Right lobe of liver (tissue), 6 donors: ENCODE results near the gene FMNL2. TPM values are rescaled to one million over a fixed set of nuclear protein-coding genes. Genes with fewer than 3 reads are reported as not detected.

Experiments used
- ATAC-seq, 4 donors: fragments of 200-7000 bp; cut with Tn5 transposase; one replicate each; pipeline ENCODE4 v1.9.1; 2020; ENCODE audit warnings: mild to moderate bottlenecking in 4 of 4, moderate library complexity in 4 of 4
- DNase-seq, 3 donors: peaks; one replicate each; pipeline ENCODE4 v3.0.0-alpha.2; 2020
- H3K27ac ChIP-seq, 3 donors: fragments of 200-600 bp; one replicate each; pipeline ENCODE4 v1.8.0; 2022
- H3K27me3 ChIP-seq, 2 donors: fragments of 200-600 bp; one replicate each; pipeline ENCODE4 v1.8.0; 2022
- H3K36me3 ChIP-seq, 4 donors: fragments of 200-600 bp; sonication (generic) in 1 of 4; one replicate each; pipeline versions ENCODE4 v1.5.1 to v1.8.0; 2017 to 2022; ENCODE audit warnings: control low read depth in 1 of 4
- H3K4me1 ChIP-seq, 4 donors: fragments of 200-600 bp; sonication (generic) in 1 of 4; one replicate each; pipeline versions ENCODE4 v1.5.1 to v1.8.0; 2017 to 2022; ENCODE audit warnings: control low read depth in 1 of 4
- H3K4me3 ChIP-seq, 3 donors: fragments of 200-600 bp; one replicate each; pipeline ENCODE4 v1.8.0; 2022
- H3K9me3 ChIP-seq, 4 donors: fragments of 200-600 bp; sonication (generic) in 1 of 4; one replicate each; pipeline versions ENCODE4 v1.5.1 to v1.8.0; 2017 to 2022; ENCODE audit warnings: control low read depth in 1 of 4
- POLR2A ChIP-seq: fragments of 450-650 bp; IDR thresholded peaks from one replicate; pipeline ENCODE4 v1.6.1; 2017; ENCODE audit warnings: antibody characterized with exemption, mild to moderate bottlenecking
- WGBS: methylation state at CpG from one replicate; pipeline ENCODE4 v1.1.6; 2018; ENCODE audit warnings: low coverage, low lambda C conversion rate; ENCODE audit not compliant: insufficient coverage; ENCODE audit errors: missing lambda C conversion rate; 5-methylcytosine and 5-hydroxymethylcytosine counted together
- intact Hi-C, 2 donors: fragments of 100-400 bp; cut with DNase I; formaldehyde crosslinking; loops; one replicate each; pipeline versions ENCODE4 v1.11.2 to v1.14.1; 2022
- total RNA-seq, 6 experiments: library from RNA; depleted of rRNA in 2 of 6; stranded (reverse); fragments of >200 nt in 2 of 6; fragmentation: NEBNext Ultra II Directional in 3 of 6; extraction: Animal tissue kit (Norgen Biotek cat#: 25700) in 3 of 6; gene quantifications; one replicate each; pipeline versions ENCODE4 v1.1.0 to v1.2.4, GENCODE V29; 2016 to 2023
- TF ChIP-seq, protein P1 (sequence below), 4 donors: fragments of 200-600 bp in 3 of 4; fragments of 450-650 bp in 1 of 4; IDR thresholded peaks; one replicate each; pipeline versions ENCODE4 v1.5.1 to v1.8.0; 2016 to 2022; ENCODE audit warnings: antibody characterized with exemption in 4 of 4, mild to moderate bottlenecking in 2 of 4
- donor health status: DM: no; HTN: yes; CAD: no.
- donor health status: DM: no; HTN: no; CAD: no.
- donor health status: DM: no; HTN: no; CAD: no.
- donor health status: DM: no; HTN: yes; CAD: no.
- donor health status: DM: no; HTN: yes; CAD: no.

FMNL2 gene
- total RNA-seq, 6 experiments from 2014 or later: 3.5 to 12.1 (median 7.1) TPM

DNA sequence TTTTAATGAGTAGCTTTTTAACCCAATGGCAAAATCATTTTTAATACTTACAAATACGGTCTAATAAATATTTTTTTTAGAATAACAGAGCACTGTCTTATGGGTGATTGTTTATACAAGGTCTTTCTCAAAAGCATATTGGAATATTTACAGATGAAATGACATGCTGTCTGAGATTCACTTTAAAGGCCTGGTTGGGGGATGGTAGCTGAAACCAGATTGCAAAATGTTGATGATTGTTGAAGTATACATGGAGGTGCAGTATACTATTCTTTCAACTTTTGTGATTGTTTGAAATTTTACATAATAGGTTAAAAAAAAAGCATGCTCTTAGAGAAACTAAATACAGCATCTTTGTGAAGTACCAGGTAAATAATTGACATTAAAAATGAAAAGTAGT is 111.2 kb downstream of the FMNL2 start:
- Histone ChIP-seq H3K9me3 (no peaks in the 10 kb centered on the region), H3K4me3 (no peak overlapping the region), H3K36me3 (no peaks in the 10 kb centered on the region), H3K27me3 (no peaks in the 10 kb centered on the region), H3K4me1 (no peaks in the 10 kb centered on the region), H3K27ac (no peak overlapping the region)
- intact Hi-C loops: no loop called here
- ATAC-seq (no peak), DNase-seq (no peak)
- no peak for TF ChIP-seq POLR2A
- TF ChIP-seq, protein P1, sequence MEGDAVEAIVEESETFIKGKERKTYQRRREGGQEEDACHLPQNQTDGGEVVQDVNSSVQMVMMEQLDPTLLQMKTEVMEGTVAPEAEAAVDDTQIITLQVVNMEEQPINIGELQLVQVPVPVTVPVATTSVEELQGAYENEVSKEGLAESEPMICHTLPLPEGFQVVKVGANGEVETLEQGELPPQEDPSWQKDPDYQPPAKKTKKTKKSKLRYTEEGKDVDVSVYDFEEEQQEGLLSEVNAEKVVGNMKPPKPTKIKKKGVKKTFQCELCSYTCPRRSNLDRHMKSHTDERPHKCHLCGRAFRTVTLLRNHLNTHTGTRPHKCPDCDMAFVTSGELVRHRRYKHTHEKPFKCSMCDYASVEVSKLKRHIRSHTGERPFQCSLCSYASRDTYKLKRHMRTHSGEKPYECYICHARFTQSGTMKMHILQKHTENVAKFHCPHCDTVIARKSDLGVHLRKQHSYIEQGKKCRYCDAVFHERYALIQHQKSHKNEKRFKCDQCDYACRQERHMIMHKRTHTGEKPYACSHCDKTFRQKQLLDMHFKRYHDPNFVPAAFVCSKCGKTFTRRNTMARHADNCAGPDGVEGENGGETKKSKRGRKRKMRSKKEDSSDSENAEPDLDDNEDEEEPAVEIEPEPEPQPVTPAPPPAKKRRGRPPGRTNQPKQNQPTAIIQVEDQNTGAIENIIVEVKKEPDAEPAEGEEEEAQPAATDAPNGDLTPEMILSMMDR (IDR thresholded peaks at IDR 0.05): no peak
- 53% methylated on average over 1 of the region's 1 CpG for WGBS

DNA sequence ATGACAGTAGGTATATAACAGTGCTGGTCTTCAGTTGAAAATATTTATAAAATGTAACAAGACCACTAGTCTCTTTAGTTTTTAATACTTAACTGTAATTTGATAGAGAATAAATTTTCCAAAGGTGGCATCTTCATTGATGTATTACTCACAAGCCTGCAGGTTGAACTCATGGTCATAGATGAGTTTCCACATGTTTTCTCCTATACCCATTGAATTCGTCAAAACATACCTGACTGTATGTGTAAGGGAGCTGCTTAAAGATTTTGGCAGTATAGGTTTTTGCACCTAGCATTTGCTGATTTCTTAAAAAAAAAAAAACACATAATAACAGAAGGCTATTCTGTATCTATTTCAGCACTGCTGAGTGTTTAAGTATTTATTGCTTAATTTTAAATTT is 112.9 kb downstream of the FMNL2 start:
- Histone ChIP-seq H3K4me3 (no peak overlapping the region), H3K9me3 (no peaks in the 10 kb centered on the region), H3K4me1 (no peaks in the 10 kb centered on the region), H3K27ac (no peak overlapping the region), H3K27me3 (no peaks in the 10 kb centered on the region), H3K36me3 (no peaks in the 10 kb centered on the region)
- ATAC-seq: no peak
- TF ChIP-seq POLR2A: no peak
- TF ChIP-seq, protein P1 (IDR thresholded peaks at IDR 0.05): no peak
- DNase-seq: no peak
- intact Hi-C loops: no loop called here
- 85% methylated on average over 1 of the region's 1 CpG for WGBS

DNA sequence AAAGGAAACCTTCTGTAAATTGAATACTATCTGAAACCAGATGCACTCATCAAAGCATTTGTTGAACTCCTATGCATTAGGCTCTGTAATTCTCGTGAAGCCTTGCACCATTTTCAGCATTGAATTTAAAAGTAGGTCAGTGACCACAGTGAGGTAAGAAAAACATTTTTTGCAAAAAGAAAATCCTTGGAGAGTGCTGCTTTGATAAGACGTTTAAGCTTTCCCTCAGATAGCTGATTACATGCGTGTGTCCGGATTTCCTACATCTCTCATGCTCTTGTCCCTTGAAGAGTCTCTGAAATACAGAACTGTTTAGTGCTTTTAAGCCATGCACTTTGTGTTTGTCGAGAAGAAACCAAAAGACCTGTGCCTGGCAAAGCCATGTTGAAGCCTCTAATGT is 113.6 kb downstream of the FMNL2 start:
- Histone ChIP-seq H3K27me3 (no peaks in the 10 kb centered on the region), H3K36me3 (no peaks in the 10 kb centered on the region), H3K4me3 (no peak overlapping the region), H3K9me3 (no peaks in the 10 kb centered on the region), H3K4me1 (no peaks in the 10 kb centered on the region), H3K27ac (no peak overlapping the region)
- WGBS: 61% methylated on average over 5 of the region's 5 CpGs
- DNase-seq: no peak
- TF ChIP-seq, protein P1 (IDR thresholded peaks at IDR 0.05): no peak
- no peak for TF ChIP-seq POLR2A
- intact Hi-C loops: no loop called here
- no peak for ATAC-seq

DNA sequence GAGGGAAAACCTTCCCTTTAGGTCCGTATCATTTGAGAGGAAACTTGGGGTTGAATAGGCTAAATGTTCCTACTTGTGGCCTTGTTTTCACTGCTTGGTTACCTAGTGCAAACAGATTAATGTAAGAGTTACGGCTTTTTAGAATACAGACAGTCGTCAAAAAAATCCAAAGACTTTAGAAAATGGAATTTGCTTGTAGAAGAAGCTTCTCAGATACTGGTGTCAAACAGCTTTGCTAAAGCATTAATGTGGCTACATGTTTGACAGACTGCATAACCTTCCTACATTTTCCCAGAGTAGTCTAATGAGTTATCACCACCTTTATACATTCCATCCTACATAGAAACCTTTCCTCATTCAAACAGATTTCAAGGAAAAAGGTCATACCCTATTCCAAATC is 114.6 kb downstream of the FMNL2 start:
- Histone ChIP-seq H3K9me3 (no peaks in the 10 kb centered on the region), H3K27me3 (no peaks in the 10 kb centered on the region), H3K27ac (no peak overlapping the region), H3K4me3 (no peak overlapping the region), H3K4me1 (no peaks in the 10 kb centered on the region), H3K36me3 (no peaks in the 10 kb centered on the region)
- intact Hi-C loops: no loop called here
- TF ChIP-seq, protein P1 (IDR thresholded peaks at IDR 0.05): no peak
- TF ChIP-seq POLR2A: no peak
- DNase-seq (no peak), ATAC-seq (no peak)
- 85% methylated on average over 3 of the region's 3 CpGs for WGBS

DNA sequence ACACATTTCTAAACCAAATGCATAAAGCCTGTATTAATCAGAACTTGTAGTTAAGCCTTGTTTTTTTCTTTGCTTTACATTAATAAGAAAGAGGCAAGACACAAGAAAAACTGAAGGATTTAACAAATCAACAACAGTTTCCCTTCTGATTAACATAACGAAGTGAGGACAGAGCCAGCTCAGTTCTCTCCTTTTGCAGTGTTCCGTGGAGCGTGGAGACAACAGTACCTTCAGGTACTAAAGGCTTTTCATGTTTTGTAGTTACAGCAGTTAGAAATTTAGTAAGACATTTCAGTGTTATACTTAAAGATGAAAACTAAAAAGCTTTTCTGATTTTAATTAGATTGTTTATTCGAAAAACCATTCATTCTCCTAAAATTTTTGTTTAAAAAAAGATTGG is 115.2 kb downstream of the FMNL2 start:
- ATAC-seq: no peak
- intact Hi-C loops: no loop called here
- Histone ChIP-seq H3K4me3 (no peak overlapping the region), H3K9me3 (no peaks in the 10 kb centered on the region), H3K4me1 (no peaks in the 10 kb centered on the region), H3K27ac (no peak overlapping the region), H3K27me3 (no peaks in the 10 kb centered on the region), H3K36me3 (no peaks in the 10 kb centered on the region)
- DNase-seq: no peak
- TF ChIP-seq, protein P1 (IDR thresholded peaks at IDR 0.05): no peak
- TF ChIP-seq POLR2A: no peak
- 88% methylated on average over 4 of the region's 4 CpGs for WGBS
